SKM-1 (cell line): ENCODE results near the gene KIAA0586.

Experiments used
- DNase-seq: peaks from one replicate; lab custom pipeline; 2025; ENCODE audit not compliant: unreplicated experiment; lab: John Stamatoyannopoulos, UW

KIAA0586 gene

GRCh38 chr14:58593977-58594376 is 166.5 kb downstream of the KIAA0586 start:
- no peak for DNase-seq

GRCh38 chr14:58597041-58597440 is 169.5 kb downstream of the KIAA0586 start:
- DNase-seq, result no peak

DNA sequence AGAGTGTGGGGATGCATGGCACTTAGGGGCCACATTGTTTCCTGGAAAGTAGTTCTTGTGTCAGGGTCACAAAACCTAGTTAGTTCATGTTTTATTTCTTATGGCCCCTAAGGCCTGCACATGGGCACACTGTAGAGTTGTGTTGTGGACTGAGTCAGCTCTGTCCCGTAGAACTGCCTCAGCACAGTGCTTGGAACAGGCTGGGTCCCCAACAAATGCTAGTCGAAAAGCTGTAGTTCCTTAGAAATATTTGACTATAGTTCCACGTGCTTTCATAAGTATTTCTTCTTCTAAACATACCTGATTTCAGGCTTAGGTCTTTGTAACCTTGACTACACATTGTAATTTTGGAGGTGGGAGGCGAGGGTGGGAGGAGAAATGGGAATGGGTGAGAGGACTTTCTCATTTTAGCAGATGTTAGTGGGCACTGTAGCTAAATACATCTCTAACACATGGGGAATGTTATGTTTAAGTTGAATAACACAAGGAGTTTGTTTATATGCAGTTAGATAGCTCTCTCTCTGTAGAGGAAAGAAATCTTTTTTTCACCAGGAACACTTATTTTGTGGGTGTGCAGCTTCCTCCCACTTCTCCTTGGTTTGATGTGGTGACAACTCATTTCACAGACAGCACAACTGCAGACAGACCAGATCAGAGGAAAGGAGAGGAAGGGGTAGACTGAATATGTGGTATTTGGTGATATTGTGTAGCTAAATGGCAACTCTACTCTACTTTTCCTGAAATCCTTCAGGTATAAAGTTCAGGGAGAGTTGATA is 170.7 kb downstream of the KIAA0586 start:
- no peak for DNase-seq

- no peak for DNase-seq
These were observed 171.4 kb downstream of the KIAA0586 start for GRCh38 chr14:58598804-58599525.

- DNase-seq, result no peak
These were observed 172.2 kb downstream of the KIAA0586 start for GRCh38 chr14:58599707-58600106.
